GM18519 (cell line): ENCODE results near the gene KLHL5.
"Not testable (repeated sequence)": the region's sequence is repeated elsewhere in the genome, so short reads cannot be mapped to it uniquely, and the experiment has no call there.

ENCODE experiments used
- ATAC-seq: cut with Tn5 transposase; IDR thresholded peaks from one replicate; pipeline ENCODE4 v1.9.1; 2021; ENCODE audit warnings: mild to moderate bottlenecking, moderate library complexity; ENCODE audit not compliant: unreplicated experiment, low FRiP score

Gene KLHL5, protein sequence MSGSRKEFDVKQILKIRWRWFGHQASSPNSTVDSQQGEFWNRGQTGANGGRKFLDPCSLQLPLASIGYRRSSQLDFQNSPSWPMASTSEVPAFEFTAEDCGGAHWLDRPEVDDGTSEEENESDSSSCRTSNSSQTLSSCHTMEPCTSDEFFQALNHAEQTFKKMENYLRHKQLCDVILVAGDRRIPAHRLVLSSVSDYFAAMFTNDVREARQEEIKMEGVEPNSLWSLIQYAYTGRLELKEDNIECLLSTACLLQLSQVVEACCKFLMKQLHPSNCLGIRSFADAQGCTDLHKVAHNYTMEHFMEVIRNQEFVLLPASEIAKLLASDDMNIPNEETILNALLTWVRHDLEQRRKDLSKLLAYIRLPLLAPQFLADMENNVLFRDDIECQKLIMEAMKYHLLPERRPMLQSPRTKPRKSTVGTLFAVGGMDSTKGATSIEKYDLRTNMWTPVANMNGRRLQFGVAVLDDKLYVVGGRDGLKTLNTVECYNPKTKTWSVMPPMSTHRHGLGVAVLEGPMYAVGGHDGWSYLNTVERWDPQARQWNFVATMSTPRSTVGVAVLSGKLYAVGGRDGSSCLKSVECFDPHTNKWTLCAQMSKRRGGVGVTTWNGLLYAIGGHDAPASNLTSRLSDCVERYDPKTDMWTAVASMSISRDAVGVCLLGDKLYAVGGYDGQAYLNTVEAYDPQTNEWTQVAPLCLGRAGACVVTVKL

DNA sequence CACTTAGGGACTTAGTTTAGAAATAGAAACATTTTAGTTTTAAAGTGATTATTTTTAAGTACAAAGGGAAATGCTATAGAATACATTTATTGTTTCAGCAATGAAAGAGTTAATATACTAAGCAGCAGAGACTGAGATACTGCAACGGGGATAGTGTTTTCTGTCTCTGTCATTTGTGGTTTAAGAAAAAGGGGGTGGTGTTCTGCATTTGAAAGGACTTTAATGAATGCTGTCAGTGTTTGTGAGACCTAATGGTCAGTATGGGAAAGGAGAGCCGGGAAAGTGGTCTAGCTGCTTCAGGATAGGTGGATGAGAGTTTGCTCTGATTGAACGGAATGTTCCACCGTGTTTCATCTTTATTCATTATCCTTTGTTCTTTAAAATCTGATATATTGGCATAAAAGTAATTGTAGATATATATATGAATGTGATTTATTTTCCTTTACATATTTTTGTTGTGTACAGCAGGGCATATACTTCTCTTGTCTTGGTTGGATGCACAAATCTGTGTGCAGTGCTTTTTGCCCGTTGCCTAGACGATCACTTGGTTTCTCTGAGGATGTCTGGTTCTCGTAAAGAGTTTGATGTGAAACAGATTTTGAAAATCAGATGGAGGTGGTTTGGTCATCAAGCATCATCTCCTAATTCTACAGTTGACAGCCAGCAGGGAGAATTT, at the start of gene KLHL5:
KLHL5 (plus strand) TSS at position 139 of the 676 bp plus-strand sequence; CDS start at position 560, 421 bp downstream.
- ATAC-seq: no peak

DNA sequence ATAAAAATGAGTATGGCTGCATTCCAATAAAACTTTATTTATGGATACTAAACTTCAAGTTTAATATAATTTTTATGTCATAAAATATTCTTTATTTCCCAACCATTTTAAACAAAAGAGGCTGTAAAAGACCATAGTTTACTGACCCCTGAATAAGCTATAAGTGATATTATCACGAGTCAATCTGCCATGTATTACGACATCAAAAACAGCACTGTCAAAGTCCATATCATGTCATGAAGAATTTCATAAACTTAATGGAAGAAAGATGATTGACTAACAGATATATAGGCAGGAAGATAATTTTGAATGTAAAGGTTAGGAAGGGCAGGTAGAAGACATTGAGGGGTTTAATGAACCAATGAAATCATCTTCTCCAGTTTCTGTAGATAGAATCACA, 48.0 kb upstream of the KLHL5 start:
- no peak for ATAC-seq

DNA sequence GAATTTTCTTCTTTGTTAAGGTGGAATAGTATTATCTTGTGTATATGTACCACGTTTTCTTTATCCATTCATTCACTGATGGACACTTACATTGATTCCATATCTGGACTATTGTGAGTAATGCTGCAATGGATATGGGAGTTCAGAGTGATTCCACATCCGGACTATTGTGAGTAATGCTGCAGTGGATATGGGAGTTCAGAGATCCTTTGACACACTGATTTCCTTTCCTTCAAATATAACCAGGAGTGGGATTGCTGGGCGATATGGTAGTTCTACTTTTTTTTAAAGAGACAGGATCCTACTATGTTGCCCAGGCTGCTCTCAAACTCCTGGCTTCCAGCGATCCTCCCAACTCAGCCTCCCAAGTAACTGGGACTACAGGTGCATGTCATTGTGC, 41.9 kb upstream of the KLHL5 start:
- no peak for ATAC-seq

DNA sequence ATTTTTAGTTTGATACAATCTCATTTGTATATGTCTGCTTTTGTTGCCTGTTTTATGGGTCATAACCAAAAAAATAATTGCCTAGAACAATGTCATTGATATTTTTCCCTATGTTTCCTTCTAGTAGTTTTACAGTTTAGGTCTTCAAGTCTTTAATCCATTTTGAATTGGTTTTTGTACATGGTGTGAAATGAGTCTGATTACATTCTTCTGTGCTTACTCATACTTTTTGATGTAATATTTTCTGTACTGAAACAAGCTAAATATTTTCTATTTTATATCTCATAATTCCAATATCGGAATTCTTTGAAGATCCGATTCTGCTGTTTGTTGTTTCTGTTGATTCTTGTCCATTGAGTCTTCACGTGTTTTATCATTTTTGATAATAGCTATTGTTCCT, 40.4 kb upstream of the KLHL5 start:
- no peak for ATAC-seq

DNA sequence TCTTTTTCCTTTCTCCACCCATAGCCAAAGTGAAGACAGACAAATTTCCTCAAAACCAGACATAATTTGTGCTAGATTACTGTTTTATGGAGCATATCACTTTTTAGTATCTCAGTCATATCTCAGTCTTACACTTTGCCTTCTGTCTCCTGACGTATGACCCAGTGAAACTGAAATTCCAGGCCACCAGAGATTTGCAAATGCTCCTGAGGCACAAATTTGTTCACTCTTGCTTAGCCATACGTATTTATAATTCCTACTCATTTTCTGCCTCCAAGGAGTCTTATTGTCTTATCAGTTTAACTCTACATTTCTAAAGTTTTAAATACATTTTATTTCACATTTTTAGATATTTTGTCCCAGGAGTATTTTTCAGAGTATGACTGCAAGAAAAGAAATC, 39.8 kb upstream of the KLHL5 start:
- no peak for ATAC-seq

DNA sequence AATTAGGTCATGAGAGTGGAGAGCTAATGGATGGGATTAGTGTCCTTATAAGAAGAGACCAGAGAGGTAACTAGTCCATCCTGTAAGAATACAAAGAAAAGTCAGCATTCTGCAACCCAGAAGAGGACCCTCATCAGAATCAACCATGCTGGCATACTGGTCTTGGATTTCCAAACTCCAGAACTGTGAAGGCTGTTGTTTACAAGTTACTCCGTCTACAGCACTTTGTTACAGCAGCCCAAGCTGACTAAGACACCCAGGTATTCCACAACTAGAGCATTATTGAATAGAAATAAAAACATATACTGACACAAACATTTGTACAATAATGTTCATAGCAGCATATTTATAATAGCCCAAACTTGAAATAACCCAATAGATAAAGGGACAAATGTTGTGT, 39.0 kb upstream of the KLHL5 start:
- no peak for ATAC-seq

DNA sequence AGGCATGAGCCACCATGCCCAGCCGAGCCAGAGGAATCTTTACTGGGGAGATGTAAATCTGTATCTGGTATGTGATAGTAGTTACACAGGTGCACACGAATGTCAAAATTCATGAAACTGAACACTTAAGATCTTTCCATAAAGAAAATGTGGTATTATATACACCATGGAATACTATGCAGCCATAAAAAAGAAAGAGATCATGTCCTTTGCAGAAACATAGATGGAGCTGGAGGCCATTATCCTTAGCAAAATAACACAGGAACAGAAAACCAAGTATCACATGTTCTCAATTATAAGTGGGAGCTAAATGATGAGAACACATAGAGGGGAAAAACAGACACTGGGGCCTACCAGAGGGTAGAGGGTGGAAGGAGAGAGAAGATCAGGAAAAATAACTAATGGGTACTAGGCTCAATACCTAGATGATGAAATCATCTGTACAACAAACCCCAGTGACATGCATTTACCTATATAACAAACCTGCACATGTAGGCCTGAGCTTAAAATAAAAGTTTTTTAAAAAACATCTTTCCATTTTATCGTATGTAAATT, 37.6 kb upstream of the KLHL5 start:
- ATAC-seq: no peak

DNA sequence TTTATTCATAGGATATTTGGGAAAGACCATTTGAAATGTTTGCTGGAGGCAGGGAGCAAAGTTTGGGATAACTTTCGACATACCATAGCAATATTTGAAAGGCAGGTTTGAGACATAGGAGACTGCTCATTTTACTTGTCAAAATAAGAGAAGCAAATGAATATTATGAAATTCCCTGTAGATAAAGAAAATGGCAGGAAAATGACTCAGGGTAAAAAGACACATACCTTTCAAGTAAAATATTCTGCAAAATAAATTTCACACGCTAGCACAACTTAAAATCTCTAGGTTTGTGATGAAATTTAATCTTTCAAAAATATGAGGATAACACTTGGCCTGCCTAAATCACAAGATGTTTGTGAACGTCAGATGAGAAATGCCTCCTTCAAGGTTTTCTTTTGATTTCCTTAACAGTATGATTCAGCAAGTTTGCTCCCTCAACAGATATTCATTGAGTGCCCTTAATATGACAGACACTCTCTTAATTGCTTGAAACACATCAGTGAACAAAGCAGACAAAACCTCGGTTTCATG, 36.4 kb upstream of the KLHL5 start:
- ATAC-seq: no peak

DNA sequence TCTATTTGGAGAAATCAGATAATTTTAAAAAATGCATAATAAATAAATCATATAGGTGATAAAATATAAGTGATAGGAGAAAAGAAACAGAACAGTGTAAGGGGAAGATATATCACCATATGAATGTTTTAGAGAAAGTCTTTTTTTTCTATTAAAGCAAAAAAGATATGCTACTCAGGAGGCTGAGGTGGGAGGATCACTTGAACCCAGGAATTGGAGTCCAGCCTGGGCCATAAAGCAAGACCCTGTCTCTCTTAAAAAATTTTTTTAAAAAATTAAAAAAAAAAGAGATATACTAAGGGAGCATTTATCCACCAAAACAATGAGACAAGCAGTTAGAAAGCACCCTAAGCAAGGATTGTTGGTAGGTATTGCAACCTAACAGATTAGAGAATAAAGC, 35.9 kb upstream of the KLHL5 start:
- ATAC-seq: no peak

DNA sequence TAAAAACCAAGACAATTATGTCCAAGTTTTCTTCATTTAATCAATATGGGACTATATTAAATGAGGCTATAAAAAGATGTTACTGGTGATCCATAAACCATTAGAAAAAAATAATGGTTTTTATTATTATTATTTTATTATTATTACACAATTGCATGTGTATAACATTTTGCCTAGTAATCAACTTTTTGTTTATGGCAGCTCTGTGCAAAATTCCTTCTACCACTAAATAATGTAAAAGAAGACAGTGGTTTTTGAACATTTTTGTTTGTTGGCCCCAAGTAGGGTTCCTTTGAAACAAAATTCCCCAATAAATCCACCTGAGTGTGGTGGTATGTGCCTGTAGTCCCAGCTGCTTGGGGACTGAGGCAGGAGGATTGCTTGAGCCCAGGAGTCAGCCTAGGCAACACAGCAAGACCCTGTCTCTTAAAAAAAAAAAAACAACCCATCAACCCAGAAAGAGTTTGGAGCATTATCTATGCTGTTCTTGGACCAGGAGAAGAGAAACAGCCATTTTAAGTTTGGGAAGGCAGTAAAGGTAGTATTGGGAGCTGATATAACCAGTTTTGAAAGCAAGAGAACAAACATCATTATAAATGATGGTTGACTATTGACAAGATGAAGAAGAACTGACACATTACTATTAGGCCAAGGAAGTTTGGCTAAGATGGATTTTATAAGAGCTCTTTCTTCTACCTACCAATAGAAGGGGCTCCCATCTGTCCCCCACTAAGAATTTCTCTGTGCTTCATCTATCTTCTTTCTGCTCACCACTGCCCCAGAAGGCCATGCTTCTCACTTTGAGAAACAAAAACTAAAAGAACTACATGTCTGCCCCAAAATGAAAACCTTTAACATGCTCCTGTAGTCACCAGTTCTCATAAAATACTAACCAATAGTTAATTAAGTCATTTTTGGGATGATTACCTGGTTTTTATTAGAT, 32.0 kb upstream of the KLHL5 start:
- no peak for ATAC-seq

DNA sequence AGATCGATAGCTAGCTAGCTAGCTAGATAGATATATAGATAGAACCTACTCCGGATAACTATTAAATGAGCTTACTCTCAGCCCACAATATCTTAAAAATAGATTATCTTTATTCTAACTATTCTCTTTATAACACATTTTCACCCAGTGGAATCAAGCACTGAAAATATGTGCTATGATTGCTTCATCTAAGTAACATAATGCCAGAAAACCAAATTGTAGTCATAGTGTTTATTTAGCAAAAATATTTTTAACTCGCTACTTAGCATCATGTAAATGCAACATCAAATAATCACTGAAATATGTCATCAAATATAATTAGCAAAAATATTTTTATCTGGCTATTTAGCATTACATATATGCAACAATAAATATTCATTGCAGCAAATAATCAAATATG, 31.3 kb upstream of the KLHL5 start:
- no peak for ATAC-seq

DNA sequence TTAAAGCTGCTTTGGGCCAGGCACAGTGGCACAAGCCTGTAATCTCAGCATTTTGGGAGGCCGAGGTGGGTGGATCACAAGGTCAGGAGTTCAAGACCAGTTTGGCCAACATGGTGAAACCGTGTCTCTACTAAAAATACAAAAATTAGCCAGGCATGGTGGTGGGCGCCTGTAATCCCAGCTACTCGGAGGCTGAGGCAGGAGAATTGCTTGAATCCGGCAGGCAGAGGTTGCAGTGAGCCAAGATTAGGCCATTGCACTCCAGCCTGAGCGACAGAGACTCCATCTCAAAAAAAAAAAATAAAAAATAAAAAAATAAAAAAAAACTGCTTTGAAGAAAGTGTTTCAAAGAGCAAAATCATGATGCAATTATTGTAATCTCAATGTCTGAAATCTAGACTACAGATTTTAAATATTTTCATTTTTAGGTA, 30.4 kb upstream of the KLHL5 start:
- ATAC-seq: not testable (repeated sequence)

DNA sequence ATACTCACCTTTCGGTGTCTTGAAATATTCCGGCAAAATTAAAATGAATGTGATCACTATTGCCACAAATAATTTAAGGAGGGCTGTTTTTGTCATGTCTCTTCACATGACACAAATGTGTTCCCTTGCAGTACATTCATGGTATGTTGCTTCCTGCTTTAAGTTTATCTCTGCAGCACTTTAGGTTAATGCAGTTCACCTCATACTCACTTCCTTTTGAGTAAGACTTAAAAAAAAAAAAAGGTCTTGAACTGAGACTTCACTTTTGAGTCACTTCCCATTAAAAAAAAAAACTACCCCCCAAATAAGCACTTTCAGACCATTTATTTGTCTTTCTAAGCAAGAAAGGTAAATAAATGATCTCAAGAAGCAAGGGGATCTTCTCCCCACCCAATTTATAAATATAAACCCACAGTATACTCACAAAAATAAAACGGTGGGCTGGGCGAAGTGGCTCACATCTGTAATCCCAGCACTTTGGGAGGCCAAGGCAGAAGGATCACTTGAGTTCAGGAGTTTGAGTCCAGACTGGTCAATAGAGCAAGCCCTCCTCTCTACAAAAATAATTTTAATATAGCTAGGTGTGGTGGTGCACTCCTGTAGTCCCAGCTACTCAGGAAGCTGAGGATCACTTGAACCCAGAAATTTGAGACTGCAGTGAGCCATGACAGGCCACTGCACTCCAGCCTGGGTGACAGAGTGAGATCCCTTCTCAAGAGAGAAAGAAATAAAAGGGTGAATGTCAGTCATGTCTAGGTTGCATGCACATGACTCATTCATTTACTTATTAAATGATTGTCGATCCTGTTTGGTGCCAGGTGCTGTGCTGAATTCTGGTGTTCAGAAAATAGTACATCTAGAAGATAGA, 29.6 kb upstream of the KLHL5 start, which contains the start of gene TMEM156:
TMEM156 (minus strand) TSS at position 192 of the 868 bp plus-strand sequence; CDS start at position 96, 96 bp downstream.
- peak; percentile 61 for ATAC-seq

DNA sequence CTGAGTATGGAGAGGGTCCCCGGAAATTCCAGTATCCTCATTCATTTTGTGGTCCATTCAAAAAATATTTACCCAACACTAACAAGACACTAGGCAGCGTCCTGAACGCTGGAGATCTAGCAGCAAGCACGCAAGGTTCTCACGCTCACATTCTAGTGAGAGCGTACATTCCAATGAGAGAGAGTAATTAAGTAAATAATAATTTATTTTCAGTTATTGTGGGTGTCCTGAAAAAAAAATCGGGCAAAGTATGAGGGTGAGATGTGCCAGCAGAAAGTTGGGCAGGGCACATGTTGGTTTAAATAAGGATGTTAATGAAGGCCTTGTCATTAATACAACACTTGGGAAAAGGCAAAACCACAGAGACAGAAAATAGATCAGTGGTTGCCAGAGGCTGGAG, 25.9 kb upstream of the KLHL5 start:
- no peak for ATAC-seq

DNA sequence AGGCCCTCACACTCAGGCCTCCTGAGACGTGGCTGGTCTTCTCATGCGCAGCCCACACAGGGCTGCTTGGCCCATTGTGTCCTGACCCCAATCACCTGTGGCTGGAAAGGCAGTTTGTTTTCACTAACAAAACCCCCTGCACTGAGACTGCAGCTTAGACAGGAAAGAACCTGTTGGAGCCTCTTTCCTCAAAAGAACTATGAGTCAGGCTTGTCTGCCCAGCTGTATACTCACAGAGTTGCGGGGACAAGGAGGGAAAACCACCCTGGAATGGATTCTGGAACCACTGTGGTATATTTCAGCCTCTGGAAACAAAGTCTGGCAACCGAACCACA, 24.6 kb upstream of the KLHL5 start:
- no peak for ATAC-seq

DNA sequence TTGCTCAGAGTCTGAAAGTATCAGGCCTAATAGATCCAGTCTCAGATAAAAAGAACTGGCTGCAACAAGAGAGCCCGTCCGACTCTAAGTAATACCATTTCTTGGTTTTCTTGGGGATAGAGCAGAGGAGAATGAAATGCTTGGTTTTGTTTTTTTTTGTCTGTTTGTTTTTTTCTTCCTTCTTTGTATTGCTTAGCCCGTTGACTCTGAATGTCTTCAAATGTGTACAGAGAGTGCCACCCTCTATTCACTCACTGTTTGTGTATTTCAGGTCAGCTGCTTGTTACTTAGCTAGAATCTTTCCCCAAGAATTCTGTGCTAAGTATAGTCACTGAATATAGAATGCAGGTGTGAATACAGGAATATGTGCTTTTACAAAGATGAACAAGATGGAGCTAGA, 24.1 kb upstream of the KLHL5 start:
- ATAC-seq: no peak

DNA sequence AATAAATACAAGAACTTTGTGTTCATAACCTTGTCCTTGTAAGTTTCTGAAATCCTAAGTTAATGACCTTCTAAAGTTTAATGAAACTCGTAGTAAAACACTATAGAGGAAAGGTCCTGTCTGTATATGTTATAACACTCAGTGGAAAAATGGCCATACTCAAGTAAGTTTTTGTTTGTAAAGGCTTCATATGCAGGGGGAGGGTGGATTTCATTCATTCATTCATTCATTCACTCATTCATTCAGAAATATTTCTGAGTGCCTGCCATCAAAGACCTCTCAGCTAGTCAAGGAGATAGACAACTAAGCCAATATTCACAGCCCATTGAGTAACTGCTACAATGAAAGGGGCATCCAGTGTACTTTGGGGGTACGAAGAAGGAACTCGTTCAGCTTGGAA, 22.9 kb upstream of the KLHL5 start:
- ATAC-seq: no peak

DNA sequence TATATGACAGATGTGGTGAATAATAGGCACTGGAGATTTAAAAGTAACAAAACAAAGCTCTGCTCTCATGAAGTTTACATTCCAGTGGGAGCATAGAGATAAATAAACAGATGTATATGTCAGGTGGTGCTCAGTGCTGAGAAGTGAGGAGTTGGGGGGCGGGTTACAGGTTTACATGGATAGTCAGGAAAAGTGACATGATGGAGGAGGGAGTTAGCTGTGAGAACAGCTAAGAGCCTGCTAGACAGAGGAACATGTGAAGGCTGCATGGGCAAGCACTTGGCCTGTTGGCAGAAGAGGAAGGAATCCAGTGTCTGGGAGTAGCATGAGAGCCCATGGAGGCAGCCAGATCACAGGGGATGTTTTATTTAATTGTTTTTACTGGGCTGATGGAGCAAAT, 19.7 kb upstream of the KLHL5 start:
- no peak for ATAC-seq
